GM12875 (cell line): Measurements from ENCODE around the gene NFATC3.
A peak's percentile ranks its signal among the peaks of the same experiment; 100 is the strongest.
"Not testable (repeated sequence)": the region's sequence is repeated elsewhere in the genome, so short reads cannot be mapped to it uniquely, and the experiment has no call there.

Experiments used
- H3K4me3 ChIP-seq: one replicate; pipeline ENCODE4 v1.5.1; 2011; ENCODE audit warnings: low read depth, low read length, control low read depth
- TF ChIP-seq, protein P1 (sequence below): IDR thresholded peaks from 2 replicates; pipeline ENCODE4 v1.5.1; 2011; ENCODE audit warnings: low read depth, mild to moderate bottlenecking, control low read depth, inconsistent platforms, low read length, moderate library complexity, borderline replicate concordance; ENCODE audit not compliant: insufficient read depth

NFATC3 gene

DNA sequence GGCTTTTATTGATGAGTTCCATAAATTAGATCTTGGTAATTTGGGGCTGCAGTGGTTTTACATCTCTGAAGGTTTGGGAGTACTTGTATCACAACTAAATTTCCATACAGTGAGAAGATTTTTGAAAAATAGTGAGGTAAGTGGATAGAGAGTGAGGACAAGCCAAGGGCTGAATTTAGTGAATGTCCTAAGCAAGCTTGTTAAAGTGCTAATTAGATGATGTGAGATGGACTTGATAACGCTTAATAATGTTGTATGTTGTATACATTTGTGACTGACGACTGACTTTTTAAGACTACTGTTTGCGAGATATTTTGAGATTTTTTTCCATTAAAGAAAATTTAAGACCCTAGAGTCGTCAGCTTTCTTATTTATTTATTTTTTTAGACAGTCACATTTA, 3.9 kb downstream of the NFATC3 start:
- TF ChIP-seq, protein P1, sequence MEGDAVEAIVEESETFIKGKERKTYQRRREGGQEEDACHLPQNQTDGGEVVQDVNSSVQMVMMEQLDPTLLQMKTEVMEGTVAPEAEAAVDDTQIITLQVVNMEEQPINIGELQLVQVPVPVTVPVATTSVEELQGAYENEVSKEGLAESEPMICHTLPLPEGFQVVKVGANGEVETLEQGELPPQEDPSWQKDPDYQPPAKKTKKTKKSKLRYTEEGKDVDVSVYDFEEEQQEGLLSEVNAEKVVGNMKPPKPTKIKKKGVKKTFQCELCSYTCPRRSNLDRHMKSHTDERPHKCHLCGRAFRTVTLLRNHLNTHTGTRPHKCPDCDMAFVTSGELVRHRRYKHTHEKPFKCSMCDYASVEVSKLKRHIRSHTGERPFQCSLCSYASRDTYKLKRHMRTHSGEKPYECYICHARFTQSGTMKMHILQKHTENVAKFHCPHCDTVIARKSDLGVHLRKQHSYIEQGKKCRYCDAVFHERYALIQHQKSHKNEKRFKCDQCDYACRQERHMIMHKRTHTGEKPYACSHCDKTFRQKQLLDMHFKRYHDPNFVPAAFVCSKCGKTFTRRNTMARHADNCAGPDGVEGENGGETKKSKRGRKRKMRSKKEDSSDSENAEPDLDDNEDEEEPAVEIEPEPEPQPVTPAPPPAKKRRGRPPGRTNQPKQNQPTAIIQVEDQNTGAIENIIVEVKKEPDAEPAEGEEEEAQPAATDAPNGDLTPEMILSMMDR: no peak
- H3K4me3 ChIP-seq: no peak overlapping the region

DNA sequence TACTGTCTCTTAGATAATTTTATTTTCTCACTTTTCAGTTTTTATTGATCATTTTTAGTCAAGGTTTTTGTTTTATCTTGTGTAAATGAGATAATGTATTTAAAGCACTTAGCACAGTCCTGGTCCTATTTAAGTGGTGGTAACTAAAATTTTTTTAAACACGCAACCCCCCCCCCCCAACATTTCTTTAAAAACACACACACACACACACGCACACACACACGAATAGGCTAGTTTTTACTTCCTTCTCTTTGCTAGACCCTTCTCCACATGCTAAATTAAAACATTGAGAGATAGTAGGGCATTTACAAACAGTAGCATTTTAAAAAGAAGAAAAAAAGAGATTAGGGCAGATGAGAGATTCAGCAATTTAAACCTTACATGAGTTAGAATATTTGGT, 5.0 kb downstream of the NFATC3 start:
- no peak overlapping the region for H3K4me3 ChIP-seq
- TF ChIP-seq, protein P1: no peak

DNA sequence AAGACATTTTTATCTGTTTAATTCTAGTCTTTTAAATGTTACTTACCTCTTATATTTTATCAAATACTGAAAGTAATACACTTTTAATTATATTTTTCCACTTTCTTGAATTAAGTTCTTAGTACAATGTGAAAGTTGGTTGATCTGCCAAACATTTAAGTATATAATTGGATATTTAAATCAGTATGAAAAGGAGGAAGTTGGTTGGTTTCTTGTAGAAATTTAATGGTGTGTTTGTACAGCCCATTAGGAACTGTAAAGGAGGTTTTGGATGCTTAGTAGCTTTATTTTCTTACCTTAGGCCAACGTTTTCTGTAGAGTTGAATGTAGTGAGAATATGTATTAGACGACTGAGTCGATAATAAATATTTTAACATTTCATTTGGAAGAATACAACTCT, 5.4 kb downstream of the NFATC3 start:
- H3K4me3 ChIP-seq: no peak overlapping the region

DNA sequence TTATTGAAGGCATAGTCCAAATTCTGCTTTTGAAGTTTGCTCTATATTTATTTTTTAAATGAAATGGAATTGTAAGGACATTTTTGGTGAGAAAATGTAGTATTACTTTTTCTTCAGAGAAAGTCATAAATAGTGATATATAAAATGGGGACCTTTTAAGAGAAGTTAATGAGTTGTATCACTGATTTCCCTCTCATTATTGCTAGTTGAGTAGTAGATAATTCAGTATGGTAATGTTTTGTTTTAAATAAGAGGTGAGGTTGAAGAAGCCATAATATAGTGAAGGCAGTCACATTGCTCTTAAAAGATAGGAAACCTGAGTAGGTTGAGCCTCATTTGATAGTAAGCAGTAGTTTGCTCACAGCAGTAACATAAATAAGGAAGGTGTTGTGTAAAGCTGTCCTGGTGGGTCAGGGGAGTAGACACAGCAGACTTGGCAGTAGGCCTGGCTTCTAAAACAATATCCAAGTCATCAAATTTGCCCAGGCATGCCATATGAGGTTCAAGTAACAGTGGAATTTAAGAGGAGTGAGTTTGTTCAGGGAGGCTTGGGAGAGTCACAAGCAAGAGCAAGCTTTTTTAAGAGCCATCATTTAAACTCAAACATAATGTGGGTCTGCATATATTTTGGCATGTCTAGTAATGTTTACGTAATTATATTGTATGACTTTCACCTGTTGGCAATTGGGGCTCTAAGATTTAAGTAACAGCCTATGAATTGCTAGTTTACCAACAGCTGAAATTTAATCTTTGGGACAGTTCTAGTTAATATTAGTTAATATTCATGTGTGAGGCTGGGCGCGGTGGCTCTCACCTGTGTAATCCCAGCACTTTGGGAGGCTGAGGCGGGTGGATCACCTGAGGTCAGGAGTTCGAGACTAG, 6.5 kb downstream of the NFATC3 start:
- no peak overlapping the region for H3K4me3 ChIP-seq
- TF ChIP-seq, protein P1: no peak

More for the DNA sequence above, 5.4 kb downstream of the NFATC3 start:
- TF ChIP-seq, protein P1: no peak

DNA sequence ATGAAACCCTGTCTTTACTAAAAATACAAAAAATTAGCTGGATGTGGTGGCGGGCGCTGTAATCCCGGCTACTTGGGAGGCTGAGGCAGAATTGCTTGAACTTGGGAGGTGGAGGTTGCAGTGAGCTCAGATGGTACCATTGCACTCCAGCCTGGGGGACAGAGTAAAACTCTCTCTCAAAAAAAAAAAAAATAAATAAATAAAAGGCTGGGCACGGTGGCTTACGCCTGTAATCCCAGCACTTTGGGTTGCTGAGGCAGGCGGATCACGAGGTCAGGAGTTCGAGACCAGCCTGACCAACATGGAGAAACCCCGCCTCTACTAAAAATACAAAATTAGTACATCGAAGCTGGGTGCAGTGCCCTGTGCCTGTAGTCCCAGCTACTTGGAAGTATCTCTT, 7.1 kb downstream of the NFATC3 start:
- H3K4me3 ChIP-seq: not testable (repeated sequence)

DNA sequence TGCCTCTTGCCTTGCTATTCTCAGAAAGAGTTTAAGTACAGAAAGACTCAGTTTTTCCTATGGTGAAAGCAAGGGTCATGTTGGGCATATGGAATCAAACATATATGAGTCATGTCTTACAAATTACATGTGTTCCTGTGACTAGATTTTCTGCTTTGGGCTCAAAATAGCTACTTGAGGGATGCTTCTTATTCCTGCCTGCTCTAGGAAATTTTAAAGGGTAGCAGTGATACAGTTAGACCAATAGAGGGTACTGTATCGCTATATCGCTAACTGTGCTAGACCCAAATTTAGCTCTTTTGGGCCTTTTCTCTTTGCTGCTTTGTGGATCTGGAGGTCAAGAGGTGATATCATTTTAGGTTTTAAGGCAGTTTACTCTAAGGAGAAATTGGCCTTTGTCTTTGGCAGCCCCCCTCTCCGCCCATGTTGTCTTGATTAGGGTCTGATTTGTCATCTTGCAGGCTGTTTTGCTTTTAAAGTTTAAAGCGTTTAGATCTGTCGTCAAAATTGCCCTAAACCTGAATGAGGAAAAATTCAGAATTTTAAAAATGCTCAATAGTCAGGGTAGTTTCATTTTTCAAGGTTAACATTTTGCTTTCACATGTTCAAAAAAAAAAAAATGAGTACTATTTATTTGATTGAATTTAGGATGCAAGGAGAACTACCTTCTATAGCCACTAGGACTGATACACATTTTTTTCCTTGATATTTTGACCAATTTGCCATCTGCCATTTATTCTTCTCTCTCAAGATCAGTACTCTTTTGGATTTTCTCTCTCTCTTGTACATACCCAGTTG, 8.8 kb downstream of the NFATC3 start:
- TF ChIP-seq, protein P1: peak; percentile 42; the same call in 1 of the 2 replicates

DNA sequence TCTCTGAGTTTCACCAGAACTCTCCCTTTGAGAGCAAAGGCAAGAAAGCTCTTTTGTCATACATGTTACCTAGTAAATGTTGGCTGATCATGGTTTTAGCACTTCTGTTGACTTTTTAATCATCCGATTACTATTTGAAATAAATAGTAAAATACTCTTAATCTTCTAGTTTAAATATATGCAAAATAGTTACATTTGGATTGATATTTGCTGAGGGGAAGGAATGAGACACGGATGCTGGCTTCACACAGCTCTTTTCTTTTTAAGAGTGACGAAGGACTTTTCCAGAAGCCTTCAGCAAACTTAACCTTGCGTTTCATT, 9.4 kb downstream of the NFATC3 start:
- TF ChIP-seq, protein P1: no peak
- H3K4me3 ChIP-seq: no peak overlapping the region

More for the DNA sequence above, 8.8 kb downstream of the NFATC3 start:
- H3K4me3 ChIP-seq: no peak overlapping the region
